ENCODE results near the gene SLC15A5. TPM values are rescaled to one million over a fixed set of nuclear protein-coding genes. Genes with fewer than 3 reads are reported as not detected.

Gene SLC15A5
- total RNA-seq = not detected in 2 replicates

GRCh38 chr12:16277585-16277984 is at the start of gene SLC15A5:
SLC15A5 (minus strand) TSS chr12:16277685; CDS start chr12:16277685, 0 bp downstream.

Other genes starting within 250 kb of the SLC15A5 start
- gene MGST1, start 70.0 kb upstream of the SLC15A5 start, total RNA-seq = 206 and 293 TPM in 2 replicates

Data from subcutaneous preadipocyte (primary cell).